SU-DHL-6 (cell line): Measurements from ENCODE around the gene CNFN.

Source experiments
- EZH2phosphoT487 ChIP-seq: fragments of 200-600 bp; sonication (generic), shearing (Covaris generic); conservative IDR thresholded peaks from 2 replicates; pipeline ENCODE4 v1.6.1; 2018; ENCODE audit warnings: mild to moderate bottlenecking, antibody characterized with exemption, low read length, moderate library complexity, mixed read lengths
- TF ChIP-seq, protein P1 (sequence below): fragments of 200-600 bp; sonication (generic); IDR thresholded peaks from one replicate; pipeline ENCODE4 v1.5.1; 2017; ENCODE audit warnings: antibody characterized with exemption, mild to moderate bottlenecking, low read length, moderate library complexity; ENCODE audit not compliant: insufficient read depth, poor library complexity, severe bottlenecking

DNA sequence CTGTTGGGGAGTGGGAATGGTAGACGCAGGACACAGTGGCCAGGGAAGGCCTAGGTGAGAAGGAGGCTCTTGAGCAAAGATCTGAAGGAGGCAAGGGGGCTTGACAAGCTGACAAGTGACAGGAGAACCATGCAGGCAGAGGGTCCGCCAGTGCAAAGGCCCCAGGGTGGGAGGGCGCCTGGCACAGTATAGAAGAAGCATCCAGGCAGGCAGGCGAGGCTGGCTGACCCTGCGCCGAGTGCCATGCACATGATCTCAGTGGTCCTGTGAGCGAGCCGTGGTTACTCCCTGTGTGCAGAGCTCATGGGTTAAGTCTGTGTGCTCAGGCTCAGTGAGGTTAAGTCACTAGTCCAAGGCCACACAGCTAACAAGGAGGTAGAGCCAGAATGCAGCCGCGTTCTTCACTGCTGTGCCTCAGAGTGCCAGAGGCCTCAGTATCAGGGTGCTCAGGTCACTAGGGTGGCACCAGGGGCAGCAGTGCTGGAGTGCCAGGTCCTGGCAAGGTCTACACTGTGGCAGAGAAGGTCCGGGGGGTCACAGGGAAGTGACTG is 15.2 kb downstream of the CNFN start:
- TF ChIP-seq, protein P1, sequence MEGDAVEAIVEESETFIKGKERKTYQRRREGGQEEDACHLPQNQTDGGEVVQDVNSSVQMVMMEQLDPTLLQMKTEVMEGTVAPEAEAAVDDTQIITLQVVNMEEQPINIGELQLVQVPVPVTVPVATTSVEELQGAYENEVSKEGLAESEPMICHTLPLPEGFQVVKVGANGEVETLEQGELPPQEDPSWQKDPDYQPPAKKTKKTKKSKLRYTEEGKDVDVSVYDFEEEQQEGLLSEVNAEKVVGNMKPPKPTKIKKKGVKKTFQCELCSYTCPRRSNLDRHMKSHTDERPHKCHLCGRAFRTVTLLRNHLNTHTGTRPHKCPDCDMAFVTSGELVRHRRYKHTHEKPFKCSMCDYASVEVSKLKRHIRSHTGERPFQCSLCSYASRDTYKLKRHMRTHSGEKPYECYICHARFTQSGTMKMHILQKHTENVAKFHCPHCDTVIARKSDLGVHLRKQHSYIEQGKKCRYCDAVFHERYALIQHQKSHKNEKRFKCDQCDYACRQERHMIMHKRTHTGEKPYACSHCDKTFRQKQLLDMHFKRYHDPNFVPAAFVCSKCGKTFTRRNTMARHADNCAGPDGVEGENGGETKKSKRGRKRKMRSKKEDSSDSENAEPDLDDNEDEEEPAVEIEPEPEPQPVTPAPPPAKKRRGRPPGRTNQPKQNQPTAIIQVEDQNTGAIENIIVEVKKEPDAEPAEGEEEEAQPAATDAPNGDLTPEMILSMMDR = no peak
- TF ChIP-seq EZH2phosphoT487 = no peak
